NCI-H345 treated with DMSO at 0.1 percent for 48 hours (cell line): ENCODE data around the gene USP13.

Experiments used
- DNase-seq: peaks from one replicate; lab custom pipeline; 2025; ENCODE audit not compliant: unreplicated experiment; lab: John Stamatoyannopoulos, UW

Gene USP13

DNA sequence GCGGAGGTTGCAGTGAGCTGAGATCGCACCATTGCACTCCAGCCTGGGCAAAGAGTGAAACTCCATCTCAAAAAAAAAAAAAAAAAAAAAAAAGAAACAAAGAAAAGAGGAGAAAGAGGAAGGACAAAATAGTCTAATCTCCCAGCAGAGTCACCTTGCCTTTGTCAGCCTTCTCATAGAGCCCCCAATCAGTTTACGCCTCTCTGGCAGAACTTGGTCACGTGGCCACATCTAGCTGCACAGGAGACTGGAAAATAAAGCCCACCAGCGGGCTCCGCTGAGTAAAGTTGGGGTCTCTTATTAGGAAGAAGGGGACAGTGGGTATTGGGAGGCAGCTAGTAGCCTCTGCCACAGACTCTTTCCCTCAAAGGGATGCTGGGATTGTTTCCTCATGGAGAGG, 41.9 kb downstream of the USP13 start:
- no peak for DNase-seq

DNA sequence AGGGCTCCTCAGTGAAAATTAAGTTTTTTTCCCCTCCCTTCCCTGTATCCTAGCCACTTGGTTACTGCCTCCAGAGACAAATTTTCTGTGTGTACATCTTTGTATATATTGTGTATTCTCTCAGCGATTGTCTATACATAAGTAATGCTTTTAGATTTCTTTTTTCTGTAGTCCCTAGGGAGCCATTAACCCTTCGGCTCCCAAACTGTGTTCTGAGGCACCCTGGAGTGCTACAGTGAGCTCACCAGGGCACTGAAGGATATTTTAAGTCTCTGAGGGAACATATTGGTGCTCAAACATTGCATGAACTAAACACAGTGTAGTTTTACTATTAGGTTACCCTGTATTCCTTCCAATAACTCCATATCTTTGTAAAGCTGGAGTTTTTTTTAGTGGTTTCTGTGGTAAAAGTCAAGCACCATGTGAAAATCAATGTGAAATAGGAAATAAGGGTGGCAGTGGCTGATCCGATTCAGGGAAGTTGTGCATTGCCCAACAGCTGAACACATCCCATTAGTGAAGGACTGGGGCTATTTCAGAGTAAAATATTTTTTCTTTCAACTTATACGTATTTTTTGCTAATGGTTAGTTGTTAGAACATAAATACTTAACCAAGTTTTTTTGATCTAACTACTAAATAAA, 43.0 kb downstream of the USP13 start:
- no peak for DNase-seq

DNA sequence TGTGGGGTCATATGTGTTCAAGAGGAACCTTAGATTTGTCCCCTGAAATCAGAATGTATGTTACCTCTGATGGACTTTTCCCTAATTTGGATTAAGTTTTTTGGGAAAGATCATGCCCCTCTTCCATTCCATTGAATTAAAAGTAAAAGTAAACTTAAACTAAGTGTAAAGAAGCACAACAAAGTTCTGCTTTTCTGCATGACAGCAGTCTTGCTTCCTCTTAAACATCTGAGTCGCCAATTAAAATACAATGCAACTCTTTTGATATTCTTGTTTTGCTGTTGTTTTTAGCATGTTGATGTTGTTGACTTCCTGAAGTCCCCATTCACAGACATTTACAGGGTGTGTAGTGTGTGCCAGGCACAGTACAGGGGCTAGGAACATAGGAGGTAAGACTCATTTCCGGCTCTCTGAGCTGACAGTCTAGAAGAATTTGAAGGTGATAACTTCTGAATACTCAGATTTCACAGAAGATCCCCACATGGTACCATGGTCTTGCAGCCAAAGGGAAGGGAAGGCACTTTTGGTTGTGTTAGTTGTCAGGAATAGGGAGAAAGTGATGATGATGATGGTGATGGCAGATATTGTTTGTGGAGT, 45.0 kb downstream of the USP13 start:
- no peak for DNase-seq

DNA sequence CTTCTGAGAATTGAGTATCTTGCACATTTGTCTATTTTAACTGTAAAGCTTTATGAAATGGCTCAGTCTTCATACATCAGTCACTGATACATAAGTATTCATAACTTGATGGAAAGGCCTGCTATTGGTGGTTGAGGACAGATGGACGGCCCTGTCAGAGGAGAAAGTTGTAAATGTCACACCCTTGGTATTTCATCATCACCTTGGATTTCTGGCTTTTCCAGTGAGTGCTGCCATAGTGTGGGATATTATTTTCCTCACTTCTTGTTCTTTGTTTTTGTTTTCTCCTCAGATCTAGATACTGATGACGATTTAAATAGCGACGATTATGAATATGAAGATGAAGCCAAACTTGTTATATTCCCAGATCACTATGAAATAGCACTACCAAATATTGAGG, 47.9 kb downstream of the USP13 start:
- DNase-seq: no peak

DNA sequence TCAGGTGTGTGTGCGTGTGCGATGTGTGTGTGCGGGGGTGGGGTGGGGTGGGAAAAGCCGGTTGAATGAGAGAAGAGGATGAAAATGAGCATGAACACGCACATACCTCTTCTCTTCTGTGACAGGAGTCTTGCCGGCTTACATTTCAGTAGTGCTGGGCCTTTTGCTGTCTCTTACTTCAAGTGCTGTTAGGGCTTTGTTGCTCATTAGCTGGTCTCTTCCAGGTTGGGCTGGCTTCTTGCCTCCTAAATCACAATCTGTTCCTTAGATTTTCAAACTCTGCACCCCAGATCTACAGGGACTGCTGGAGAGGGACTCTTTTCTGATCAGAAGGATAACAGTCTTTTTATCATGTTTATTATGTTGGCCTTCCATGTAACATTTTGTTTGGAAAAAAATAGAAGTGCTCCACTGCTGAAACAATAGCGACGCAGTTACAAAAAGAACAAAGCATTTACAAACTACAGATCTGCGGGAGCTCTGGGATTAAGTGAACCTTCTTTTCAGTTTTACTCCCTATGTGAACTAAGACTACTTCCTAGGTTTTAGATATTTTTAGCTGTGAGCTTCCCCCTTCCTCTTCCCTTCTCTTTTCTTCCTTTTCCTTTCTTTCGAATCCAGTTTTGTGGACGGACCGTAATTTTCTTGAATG, 48.5 kb downstream of the USP13 start:
- no peak for DNase-seq

DNA sequence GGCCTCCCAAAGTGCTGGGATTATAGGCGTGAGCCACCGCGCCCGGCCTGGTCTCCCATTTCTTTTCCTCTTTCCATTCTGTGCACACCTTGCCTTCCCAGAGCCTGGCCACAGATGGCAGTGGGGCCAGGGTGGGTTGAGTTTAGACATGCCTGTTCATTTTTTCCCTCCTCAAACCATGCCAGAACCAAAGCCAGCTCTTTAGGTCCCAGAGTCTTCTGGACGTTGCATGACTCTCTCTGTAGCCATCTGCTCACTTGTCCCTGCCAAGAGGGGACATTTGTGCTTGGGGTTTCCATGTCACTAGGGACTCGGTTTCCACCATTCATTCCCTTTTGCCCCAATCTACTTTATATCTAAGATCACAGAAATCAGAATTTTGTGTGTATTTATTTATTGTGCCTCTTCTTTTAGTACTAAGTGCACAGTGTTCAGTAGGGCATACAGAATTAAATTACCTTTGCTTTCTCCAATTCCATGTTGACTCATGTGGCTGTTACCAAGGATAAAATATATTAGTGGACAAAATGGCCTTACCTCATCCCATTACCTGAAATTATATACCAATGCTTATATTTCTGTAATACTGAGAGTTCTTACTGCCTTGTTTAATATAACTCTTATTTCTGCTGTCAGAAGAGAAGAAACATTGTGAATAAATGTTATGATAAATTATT, 49.6 kb downstream of the USP13 start:
- no peak for DNase-seq

DNA sequence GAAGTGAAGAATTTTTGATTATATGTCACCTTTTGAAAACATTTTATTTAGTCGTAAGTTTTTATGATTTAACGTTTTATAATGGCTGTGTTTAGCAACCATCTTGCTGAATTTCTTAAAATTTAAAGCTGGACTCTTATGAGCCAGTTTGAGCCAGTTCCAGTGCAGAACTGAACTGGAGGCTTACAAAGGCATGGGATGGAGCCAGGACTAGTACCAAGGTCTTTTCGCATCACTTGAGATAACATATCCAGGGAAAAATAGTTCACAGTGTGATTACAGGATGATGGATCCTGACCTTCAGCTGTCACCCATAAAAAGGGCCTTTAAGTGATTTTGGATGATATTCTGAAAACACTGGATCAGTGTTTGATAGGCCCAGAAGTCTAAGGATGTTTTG, 51.0 kb downstream of the USP13 start:
- DNase-seq: no peak

DNA sequence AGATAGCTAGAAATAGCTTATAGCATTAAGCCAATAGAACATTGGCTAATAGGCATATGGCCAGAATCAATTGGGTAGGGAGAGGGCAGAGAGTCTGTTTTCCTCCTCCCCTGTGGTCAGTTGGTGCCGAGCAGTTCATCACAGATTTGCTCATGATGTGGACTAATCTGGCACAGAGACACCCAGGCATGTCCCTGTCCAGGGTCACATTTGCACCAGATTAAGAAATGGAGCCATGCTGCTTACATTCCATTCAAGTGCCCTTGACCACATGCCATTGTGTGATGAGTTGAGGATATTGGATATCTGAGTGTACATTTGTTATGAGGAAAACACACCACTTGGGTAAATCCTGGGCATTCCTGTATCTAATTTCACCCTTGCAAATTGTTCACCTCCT, 53.4 kb downstream of the USP13 start:
- no peak for DNase-seq

DNA sequence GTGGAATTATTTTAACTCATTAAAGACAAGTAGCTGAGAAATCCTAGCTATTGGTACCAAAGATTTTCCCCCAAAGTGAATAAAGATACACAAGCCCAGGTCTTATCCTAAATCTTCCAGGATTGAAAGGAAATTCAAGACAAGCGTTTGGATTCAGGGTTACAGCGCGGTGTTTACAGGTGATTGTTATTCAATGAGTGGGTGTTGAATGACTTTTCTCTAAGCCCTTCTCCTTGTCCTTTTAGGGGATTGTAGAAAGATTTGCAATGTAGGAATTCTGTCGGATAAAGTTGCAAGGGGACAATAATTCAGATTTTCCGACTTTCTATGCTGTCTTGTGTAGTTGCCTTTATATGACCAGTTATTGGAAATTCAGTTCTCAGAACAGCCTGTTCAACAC, 57.2 kb downstream of the USP13 start:
- no peak for DNase-seq

DNA sequence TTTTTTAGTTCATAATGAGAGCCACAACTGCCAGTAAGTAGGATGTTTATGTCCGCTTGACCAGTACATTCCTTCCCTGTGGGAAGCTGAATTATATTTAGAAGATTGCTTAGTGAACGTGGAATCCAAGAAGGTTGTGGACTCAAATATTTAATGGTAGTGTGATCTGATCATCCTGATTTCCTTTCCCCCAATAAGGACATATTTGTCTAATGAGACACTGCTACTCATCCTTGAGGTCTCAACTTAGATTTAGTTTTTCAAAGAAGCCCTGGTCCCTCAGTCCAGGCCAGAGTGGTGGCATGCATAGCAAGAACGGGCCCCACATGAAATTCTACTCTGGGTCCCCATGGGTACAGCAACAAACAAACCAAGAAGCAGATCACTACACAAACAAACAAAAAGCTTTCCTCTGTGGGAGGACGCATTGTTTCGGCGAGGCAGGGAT, 60.8 kb downstream of the USP13 start:
- no peak for DNase-seq

DNA sequence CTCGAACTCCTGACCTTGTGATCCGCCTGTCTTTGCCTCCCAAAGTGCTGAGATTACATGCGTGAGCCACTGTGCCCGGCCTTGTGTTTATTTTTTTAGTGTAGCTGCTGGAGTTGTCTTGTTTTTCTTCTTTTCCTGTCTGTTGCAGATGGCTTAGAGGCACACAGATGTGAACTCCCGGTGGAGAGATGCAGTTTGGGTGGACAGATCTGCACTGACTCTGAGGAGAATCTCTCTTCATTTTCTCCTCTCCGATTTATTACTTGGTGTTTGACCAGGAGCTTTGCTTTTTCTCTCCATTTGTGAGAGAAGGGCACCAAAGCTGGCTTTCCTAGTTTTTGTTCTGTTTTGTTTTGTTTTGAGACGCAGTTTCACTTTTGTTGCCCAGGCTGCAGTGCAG, 62.7 kb downstream of the USP13 start:
- no peak for DNase-seq

DNA sequence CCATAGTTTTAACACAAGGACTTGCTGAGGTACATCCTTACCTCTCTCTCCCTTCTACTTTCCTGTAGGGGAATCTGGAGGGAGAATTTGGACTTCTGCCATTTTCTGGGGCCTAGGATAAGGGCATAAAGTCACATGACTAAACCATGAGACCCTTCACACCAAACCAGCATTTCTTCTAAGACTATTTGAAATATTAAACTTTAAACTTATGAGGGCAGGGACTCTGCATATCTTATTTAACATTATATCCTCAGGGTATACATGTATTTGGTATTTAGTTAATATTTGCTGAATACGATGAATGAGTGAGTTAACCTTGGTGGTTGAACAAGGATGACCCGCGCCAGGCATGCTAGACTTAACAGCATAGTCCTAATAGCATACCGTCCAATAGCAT, 63.4 kb downstream of the USP13 start:
- DNase-seq: no peak

DNA sequence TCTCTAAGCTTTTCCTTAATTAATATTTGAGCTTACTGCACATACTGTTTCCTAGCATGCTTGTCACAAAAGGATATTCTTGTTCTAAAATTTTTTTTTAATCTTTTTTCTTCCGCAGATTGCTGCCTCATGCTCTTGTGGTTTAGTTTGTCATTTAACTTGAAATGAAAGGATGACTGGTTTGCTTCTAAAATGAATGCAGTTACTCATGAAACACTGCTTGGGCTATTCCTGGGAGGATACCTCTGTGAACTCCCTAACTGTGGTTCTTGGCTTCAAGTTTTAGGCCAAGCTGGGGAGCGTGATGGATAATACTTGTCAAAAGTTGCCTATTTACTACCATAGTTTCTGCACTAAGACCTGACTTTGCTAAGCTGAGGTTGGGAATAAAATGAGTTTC, 64.0 kb downstream of the USP13 start:
- no peak for DNase-seq

DNA sequence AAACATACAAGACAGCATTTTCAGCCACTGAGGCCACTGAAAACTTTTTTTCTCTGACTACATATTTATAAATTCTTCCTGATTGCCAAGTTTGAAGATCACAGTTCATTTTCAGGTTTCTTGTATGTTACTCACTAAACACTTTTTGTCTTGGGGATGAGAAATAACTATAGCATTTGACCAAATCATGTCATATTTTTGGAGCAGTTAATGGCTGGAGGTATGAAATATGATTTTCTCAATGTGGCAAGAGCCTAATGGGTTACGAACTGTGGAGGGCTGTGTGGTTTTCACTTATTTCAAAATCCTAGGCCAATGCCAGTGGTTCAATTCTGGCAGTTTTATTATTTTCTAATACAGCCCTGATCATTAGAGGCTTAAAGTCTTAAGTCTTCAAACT, 64.4 kb downstream of the USP13 start:
- no peak for DNase-seq

DNA sequence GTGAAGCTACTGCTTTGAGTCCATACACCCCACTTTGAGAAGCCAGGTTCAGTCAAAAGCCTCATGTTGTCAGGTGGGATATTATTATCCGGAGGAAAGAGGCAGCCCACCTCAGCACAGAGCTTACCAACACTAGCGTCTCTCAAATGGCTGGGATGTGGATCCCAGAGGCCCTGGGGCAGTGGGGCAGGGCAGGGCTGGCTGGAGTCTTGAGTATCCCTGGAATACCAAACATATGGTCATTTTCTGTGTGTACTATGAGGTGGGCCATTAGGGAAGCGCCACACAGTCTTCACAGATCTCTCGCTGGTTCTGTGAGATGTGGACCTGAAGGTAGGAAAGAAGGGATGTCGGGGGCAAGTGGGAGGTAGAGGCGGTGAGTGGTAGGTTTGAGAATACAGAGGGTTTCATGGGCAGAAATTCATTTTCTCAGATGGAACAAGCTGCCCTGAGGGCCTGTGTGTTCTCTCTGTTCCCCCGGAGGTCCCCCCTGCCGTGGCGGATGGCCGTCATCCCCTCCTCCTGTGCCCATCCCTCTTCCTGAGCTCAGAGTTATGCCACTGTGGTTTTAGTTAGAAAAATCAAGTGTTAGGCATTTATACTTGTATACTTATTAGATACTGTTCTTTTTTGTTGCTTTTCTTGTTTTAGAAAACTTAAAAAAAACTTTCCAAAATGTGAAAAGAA, 66.4 kb downstream of the USP13 start:
- DNase-seq: no peak

DNA sequence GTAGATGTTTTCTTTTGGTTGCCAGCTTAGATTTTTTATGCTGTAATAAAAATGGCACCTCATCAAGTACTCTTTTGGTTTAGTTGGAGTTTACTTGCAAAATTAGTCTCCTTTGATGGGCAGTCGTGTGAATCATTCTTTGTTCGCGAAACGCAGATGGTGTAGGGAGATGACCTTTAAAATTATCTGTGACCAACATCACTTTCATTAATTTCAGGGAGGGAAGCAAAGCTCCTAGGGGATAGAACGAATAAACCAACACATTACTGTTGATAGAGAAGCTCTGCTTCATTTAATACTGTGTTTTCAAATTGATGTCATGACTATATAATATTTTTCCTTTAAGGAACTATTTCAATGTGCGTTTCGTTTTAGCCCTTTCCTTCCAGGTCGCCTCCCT, 67.4 kb downstream of the USP13 start:
- no peak for DNase-seq

DNA sequence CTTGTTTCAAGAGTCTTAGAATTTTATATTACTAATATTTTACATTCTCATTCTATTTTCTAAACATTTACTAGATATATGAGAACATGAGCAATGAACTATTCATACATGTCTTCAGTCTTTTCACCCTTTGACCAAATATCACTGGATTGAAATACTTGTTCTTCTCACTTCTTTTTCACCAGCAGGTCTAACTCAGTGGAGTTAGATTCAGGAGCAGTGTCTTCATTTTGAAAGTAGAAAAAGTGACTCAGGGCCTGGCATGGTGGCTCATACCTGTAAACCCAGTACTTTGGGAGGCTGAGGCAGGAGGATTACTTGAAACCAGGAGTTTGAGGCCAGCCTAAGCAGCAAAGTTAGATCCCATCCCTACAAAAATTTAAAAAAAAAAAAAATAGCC, 70.8 kb downstream of the USP13 start:
- DNase-seq: no peak

DNA sequence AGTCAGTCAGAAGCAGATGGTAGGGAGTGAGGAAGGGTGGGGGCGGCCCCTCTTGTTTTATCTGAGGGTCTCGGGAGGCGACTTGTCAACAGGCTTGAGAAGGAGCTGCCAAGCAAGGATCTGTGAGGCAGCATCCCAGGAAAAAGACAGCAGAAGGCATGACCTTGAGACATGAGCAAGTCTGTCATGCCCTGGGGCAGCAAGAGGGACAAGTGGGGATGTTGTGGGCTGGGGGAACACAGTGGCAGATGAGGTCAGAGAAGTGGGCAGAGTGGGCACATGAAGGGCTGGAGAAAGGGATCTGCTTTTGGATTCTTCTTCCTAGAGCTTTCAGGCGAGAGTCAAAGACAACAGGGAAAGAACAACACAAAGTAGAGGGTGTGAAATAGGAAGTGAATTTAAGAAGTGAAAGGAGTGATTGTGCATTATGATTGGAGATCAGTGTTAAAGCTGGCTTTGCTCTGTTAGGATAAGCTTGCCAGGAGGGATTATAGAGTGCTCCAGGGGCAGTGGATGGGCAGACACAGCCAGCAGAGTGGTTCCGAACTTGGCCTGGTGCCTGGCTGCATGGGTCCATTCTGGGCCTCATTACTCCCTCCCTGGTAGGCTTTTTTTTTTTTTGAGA, 73.3 kb downstream of the USP13 start:
- DNase-seq: no peak

DNA sequence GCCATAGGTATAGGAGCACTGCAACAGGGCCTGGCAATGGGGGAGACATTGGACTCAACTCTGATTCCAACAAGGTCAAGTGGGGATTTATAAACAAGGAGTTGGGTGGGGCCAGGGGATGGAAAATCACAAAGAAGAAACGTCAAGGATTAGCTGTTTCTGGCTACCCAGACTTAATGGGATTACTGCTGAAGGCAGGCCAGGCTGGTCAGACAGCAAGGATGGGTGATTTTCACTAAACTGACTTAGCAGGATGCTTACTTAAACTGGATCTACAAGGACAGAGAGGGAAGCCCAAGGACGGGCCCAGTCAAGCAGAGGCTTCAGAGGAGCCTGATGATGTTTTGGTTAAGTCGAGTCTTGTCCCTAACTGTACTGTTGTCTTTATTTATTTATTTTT, 76.2 kb downstream of the USP13 start:
- no peak for DNase-seq

DNA sequence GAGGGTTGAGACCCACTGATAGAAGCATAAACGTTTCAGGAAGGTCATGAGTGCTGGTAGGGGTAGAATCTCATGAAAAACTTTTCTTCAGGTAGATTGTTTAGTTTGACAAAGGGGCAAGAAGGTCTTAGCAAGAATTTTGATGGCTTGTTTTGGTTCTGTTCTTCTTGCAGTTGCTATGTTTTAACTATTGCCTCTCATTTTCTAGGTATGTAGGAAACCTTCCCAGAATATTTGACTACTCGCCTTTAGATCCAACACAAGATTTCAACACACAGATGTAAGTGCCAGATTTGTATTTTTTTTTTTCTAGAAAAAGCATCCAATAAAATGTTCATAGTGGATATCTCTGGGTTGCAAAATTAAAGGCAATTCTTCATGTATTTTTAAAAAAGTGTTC, 77.1 kb downstream of the USP13 start:
- DNase-seq: no peak

DNA sequence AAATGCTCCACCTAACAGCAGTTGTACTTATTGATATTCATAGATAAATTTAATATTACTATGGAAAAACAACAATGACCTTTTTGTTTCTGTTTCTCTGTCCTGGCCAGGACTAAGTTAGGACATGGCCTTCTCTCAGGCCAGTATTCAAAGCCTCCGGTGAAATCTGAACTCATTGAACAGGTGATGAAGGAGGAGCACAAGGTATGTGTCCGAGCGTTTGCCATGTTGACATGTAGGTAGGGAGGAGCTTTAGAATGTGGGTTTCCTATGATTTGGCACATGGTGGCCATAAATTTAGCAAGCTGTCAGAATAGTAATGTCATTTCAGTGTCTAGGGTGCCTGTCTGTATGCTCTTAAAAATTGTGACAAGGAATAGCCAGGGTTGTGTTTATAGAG, 77.7 kb downstream of the USP13 start:
- no peak for DNase-seq
